Neutrophil (primary cell): ENCODE results near the gene ATP8A1.
"Not testable (repeated sequence)": the region's sequence is repeated elsewhere in the genome, so short reads cannot be mapped to it uniquely, and the experiment has no call there.

Experiments
- H3K27ac ChIP-seq: fragments of 200-600 bp; sonication (generic); 2 replicates; pipeline ENCODE4 v1.5.1; 2016; ENCODE audit warnings: mild to moderate bottlenecking, moderate library complexity
- H3K27me3 ChIP-seq: fragments of 200-600 bp; sonication (generic); 2 replicates; pipeline ENCODE4 v1.6.0; 2016; ENCODE audit warnings: mild to moderate bottlenecking
- H3K36me3 ChIP-seq: fragments of 200-600 bp; sonication (generic); 2 replicates; pipeline ENCODE4 v1.5.1; 2017
- H3K4me1 ChIP-seq, 2 experiments: fragments of 200-600 bp in 1 of 2; sonication (generic) in 1 of 2; 1 replicate in 1 of 2; 2 replicates in 1 of 2; pipeline versions ENCODE4 v1.5.1 to v1.6.1; 2013 to 2016; ENCODE audit warnings: low read depth in 1 of 2, low read length in 1 of 2, mild to moderate bottlenecking in 1 of 2, moderate library complexity in 1 of 2; ENCODE audit not compliant: control insufficient read depth in 1 of 2, insufficient read depth in 1 of 2
- H3K4me3 ChIP-seq, 2 experiments: fragments of 200-600 bp in 1 of 2; sonication (generic) in 1 of 2; 1 replicate in 1 of 2; 2 replicates in 1 of 2; pipeline ENCODE4 v1.5.1; 2013 to 2016; ENCODE audit warnings: low read depth in 1 of 2, low read length in 1 of 2, mild to moderate bottlenecking in 1 of 2, moderate library complexity in 1 of 2
- H3K9me3 ChIP-seq: fragments of 200-600 bp; sonication (generic); 2 replicates; pipeline ENCODE4 v1.5.1; 2016
- CTCF ChIP-seq: fragments of 200-600 bp; sonication (generic); IDR thresholded peaks from 2 replicates; pipeline ENCODE4 v1.5.1; 2016; ENCODE audit warnings: antibody characterized with exemption

Gene ATP8A1

DNA sequence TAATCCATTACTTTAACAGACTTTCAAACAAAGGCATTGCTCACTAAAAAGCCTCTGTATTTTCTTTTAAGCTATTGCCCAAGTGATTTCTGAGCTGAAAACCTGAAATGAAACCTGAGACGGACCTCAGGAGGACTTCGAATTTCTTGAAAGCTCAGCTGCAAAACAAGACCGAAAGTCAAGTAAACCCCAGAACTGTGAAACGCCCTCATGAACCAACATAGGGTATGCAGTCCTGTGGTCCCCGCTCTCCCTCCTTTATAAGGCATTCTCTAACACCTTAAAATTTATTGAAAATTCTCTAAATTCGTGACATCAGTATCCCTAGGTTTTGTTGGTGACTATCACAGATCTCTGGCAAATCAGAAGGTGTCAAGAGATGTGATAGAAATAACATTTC, 167.8 kb downstream of the ATP8A1 start:
- Histone ChIP-seq H3K36me3 (peaks cover 4% of the 10 kb centered on the region), H3K27me3 (no peaks in the 10 kb centered on the region), H3K9me3 (no peaks in the 10 kb centered on the region), H3K4me3 (no peak overlapping the region), H3K27ac (no peak overlapping the region), H3K4me1 (no peaks in the 10 kb centered on the region)
- TF ChIP-seq CTCF, result no peak

DNA sequence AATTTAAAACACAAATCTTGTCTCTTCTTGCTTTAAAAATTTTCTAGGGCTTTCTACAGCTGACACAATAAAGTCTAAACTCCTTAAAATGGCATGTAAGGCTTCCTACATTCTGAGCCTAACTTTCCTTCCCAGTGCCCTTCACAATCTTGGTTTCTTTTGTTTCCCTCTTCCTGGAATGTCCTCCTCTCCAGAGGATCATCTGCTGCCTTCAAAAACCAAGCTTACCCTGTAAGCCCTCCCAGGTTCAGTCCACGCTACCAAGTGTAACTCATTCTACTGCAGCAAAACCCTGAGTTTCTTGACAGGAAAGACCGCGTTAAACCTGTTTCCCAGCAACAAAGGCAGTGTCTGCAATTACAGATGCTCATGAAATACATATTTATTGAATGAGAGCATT, 168.4 kb downstream of the ATP8A1 start:
- no peaks in the 10 kb centered on the region for H3K9me3 ChIP-seq
- H3K27ac ChIP-seq, result no peak overlapping the region
- no peaks in the 10 kb centered on the region for H3K27me3 ChIP-seq
- no peak for TF ChIP-seq CTCF
- no peaks in the 10 kb centered on the region for H3K4me1 ChIP-seq
- peaks cover 7% of the 10 kb centered on the region for H3K36me3 ChIP-seq
- no peak overlapping the region for H3K4me3 ChIP-seq

DNA sequence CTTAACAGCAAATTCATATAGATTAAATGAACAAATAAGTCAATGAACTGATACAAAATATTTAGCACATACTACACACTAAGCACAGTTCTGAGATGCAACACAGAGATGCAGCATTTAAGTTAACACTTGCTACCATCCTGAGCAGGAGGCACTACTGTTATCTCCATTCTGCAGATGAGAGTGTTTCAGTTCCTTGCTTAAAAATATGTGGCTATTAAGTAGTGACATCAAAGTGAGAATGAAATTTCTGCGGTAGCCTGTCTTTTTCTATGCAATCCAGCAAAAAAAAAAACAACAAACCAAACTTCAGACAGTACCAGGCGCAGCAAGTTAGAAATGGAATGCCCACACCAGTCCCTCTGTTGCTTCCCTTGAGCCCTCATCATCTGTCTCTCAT, 168.8 kb downstream of the ATP8A1 start:
- no peaks in the 10 kb centered on the region for H3K27me3 ChIP-seq
- TF ChIP-seq CTCF, result no peak
- no peak overlapping the region for H3K4me3 ChIP-seq
- no peaks in the 10 kb centered on the region for H3K4me1 ChIP-seq
- no peaks in the 10 kb centered on the region for H3K9me3 ChIP-seq
- peaks cover 10% of the 10 kb centered on the region for H3K36me3 ChIP-seq
- no peak overlapping the region for H3K27ac ChIP-seq

GRCh38 chr4:42487230-42487629, 169.7 kb downstream of the ATP8A1 start:
- H3K27me3 ChIP-seq, result no peaks in the 10 kb centered on the region
- TF ChIP-seq CTCF, result no peak
- no peaks in the 10 kb centered on the region for H3K4me1 ChIP-seq
- peaks cover 10% of the 10 kb centered on the region for H3K36me3 ChIP-seq
- H3K27ac ChIP-seq, result no peak overlapping the region
- no peaks in the 10 kb centered on the region for H3K9me3 ChIP-seq
- no peak overlapping the region for H3K4me3 ChIP-seq

DNA sequence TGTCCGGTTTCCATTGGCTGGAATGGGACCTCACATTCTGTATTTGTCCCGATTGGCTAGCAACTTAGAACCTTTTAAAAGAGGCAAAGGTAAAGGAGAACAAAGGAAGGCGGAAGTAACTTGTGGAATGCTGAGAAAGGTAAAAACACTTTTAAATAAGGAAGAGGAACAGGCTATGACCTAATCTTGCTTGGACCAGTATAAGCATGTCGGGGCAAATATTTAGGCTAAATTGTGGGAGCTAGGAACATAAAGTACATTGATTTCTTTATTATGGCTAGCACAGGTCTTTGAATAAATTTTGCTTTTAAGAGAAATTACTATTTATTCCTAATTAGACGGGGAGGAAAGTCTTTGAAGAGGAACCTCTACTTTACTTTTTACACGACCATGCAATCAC, 170.7 kb downstream of the ATP8A1 start:
- H3K4me3 ChIP-seq, H3K9me3 ChIP-seq, H3K27me3 ChIP-seq, H3K27ac ChIP-seq, H3K4me1 ChIP-seq: not testable (repeated sequence)
- H3K36me3 ChIP-seq, result peaks cover 19% of the 10 kb centered on the region

DNA sequence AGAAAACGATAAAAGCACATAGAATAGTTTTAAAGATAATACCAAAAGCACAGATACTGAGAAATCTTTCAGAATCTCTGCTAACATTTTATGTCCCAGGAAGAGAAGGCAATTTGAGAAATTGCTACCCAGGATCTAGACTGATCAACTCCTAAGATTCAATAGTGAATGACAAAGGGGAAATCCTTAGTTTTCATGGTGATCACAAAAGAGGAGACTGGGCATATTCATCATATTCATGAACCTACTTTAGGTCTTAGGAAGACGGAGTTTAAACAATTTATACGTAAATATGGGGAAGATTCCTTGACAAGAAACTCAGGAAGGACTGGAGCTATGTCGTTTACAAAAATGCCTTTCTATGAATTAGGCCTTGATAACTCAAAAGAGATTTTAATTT, 172.3 kb downstream of the ATP8A1 start:
- TF ChIP-seq CTCF, result no peak
- H3K27me3 ChIP-seq, result no peaks in the 10 kb centered on the region
- no peaks in the 10 kb centered on the region for H3K9me3 ChIP-seq
- no peak overlapping the region for H3K4me3 ChIP-seq
- no peaks in the 10 kb centered on the region for H3K4me1 ChIP-seq
- H3K27ac ChIP-seq, result no peak overlapping the region
- peaks cover 22% of the 10 kb centered on the region for H3K36me3 ChIP-seq
